OCI-LY7 (cell line): ENCODE data around the gene BMPER. TPM values are rescaled to one million over a fixed set of nuclear protein-coding genes. Genes with fewer than 3 reads are reported as not detected.

Experiments used
- BruUV-seq: library from RNA; stranded (reverse); fragments of 400-500 nt; replicated peaks from 2 replicates; lab custom pipeline; 2021; lab: Mats Ljungman, UMichigan
- CTCF ChIA-PET: fragments of 300-600 bp; sonication (Branson Sonifier 250); formaldehyde crosslinking; loops from one replicate; lab custom pipeline; 2022; ENCODE audit warnings: antibody characterized with exemption; ENCODE audit not compliant: unreplicated experiment; lab: Charles Lee
- POLR2A ChIA-PET: fragments of 300-600 bp; sonication (Branson Sonifier 250); formaldehyde crosslinking; loops from one replicate; lab custom pipeline; 2022; ENCODE audit warnings: antibody characterized with exemption; lab: Charles Lee
- DNase-seq: peaks from one replicate; pipeline ENCODE4 v3.0.0-alpha.2; 2015; ENCODE audit warnings: low spot score
- H2AFZ ChIP-seq: fragments of 200-600 bp; sonication (generic), shearing (Covaris generic); 2 replicates; pipeline ENCODE4 v1.6.1; 2014; ENCODE audit warnings: mild to moderate bottlenecking, antibody characterized with exemption, low read length, moderate library complexity
- H3K27ac ChIP-seq: fragments of 200-600 bp; sonication (generic); 2 replicates; pipeline ENCODE4 v1.5.1; 2014; ENCODE audit warnings: mixed run types, low read depth, mild to moderate bottlenecking, moderate library complexity, low read length, inconsistent platforms; ENCODE audit not compliant: poor library complexity, severe bottlenecking
- H3K36me3 ChIP-seq: fragments of 200-600 bp; sonication (generic); 2 replicates; pipeline ENCODE4 v1.6.1; 2014; ENCODE audit warnings: mild to moderate bottlenecking, antibody characterized with exemption, low read length, moderate library complexity, mixed read lengths; ENCODE audit not compliant: insufficient read depth
- H3K4me1 ChIP-seq: fragments of 200-600 bp; sonication (generic); 2 replicates; pipeline ENCODE4 v1.5.1; 2014; ENCODE audit warnings: mild to moderate bottlenecking, low read length; ENCODE audit not compliant: insufficient read depth, poor library complexity, severe bottlenecking
- H3K4me2 ChIP-seq: fragments of 200-600 bp; sonication (generic); 2 replicates; pipeline ENCODE4 v1.6.1; 2014; ENCODE audit warnings: mild to moderate bottlenecking, low read length
- H3K4me3 ChIP-seq: fragments of 200-600 bp; sonication (generic); 2 replicates; pipeline ENCODE4 v1.5.1; 2014; ENCODE audit warnings: mild to moderate bottlenecking, low read depth, low read length; ENCODE audit not compliant: poor library complexity, severe bottlenecking
- H3K79me2 ChIP-seq: fragments of 200-600 bp; sonication (generic); 2 replicates; pipeline ENCODE4 v1.6.1; 2016; ENCODE audit warnings: low read depth, mild to moderate bottlenecking, low read length, moderate library complexity, mixed read lengths; ENCODE audit not compliant: insufficient read depth
- H3K9me2 ChIP-seq: fragments of 200-600 bp; sonication (generic); 2 replicates; pipeline ENCODE4 v1.6.1; 2016; ENCODE audit warnings: mild to moderate bottlenecking, low read length, mixed read lengths; ENCODE audit not compliant: insufficient read depth
- H3K9me3 ChIP-seq: fragments of 200-600 bp; sonication (generic); 2 replicates; pipeline ENCODE4 v1.6.1; 2014; ENCODE audit warnings: mild to moderate bottlenecking, mixed run types, low read length, mixed read lengths
- H4K20me1 ChIP-seq: fragments of 200-600 bp; sonication (generic); 2 replicates; pipeline ENCODE4 v1.6.1; 2014; ENCODE audit warnings: mild to moderate bottlenecking, antibody characterized with exemption, low read length, moderate library complexity, mixed read lengths; ENCODE audit not compliant: insufficient read depth
- EZH2phosphoT487 ChIP-seq: fragments of 200-600 bp; sonication (generic); IDR thresholded peaks from 2 replicates; pipeline ENCODE4 v1.6.1; 2018; ENCODE audit warnings: low read depth, borderline replicate concordance, mild to moderate bottlenecking, mixed run types, antibody characterized with exemption, low read length, moderate library complexity, mixed read lengths
- intact Hi-C: fragments of 100-400 bp; cut with micrococcal nuclease; formaldehyde crosslinking; loops from one replicate; pipeline ENCODE4 v1.10.0; 2022; ENCODE audit not compliant: unreplicated experiment
- total RNA-seq, 2 experiments: library from RNA; depleted of rRNA in 1 of 2; stranded (reverse); fragments of >200 nt in 1 of 2; shearing (Covaris generic) in 1 of 2; gene quantifications; 2 replicates each; pipeline ENCODE4 v1.2.3, GENCODE V29; 2014 to 2022
- TF ChIP-seq, protein P1 (sequence below): fragments of 200-600 bp; sonication (generic); conservative IDR thresholded peaks from 2 replicates; pipeline ENCODE4 v1.5.1; 2014; ENCODE audit warnings: mild to moderate bottlenecking, antibody characterized with exemption, low read length, moderate library complexity, mixed read lengths

Gene BMPER
- total RNA-seq, 2 experiments from 2014 or later, result not detected

DNA sequence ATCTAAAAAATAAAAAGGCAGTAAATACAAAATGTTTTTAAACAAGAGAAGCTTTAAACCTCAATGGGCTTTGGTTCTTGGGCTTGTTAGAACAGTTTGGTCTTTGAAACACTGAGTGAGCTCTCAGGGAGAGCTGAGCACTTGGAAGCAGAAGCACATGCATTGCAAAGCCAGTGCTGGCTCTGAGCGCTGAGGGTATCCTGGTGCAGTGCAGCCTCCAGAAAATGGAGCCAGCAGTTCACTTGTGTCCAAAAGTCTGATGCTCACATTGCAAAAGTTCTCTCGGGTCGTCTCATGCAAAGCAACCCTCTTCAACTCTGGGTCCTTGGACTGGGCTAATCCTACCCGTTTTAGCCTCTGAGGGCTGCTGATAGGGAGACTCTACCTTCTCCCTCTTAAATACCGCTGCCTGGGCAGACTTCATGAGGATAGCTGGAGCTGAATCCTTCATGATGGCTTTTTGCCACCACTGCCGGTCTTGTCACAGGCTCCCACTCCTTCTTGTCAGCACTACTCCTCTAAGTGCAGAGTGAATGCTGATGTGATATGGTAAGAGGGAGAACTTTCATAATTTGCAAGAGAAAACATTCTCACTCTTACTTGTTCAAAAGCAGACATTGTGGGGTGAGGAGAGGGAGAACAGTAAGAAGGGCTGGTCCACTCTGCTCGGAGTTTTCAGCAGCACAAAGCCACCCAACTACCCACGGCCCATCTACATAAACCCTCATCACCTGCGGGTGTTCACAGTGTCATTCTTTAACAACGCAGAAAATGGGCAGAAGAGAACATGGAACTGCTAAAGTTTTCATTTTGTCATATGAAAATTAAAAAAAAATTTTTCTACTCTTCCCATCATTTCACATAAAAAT is 42.2 kb upstream of the BMPER start:
- H3K9me3 ChIP-seq, result no peaks in the 10 kb centered on the region
- no peak overlapping the region for H3K4me3 ChIP-seq
- H3K79me2 ChIP-seq, result no peaks in the 10 kb centered on the region
- H3K27ac ChIP-seq, result no peak overlapping the region
- POLR2A ChIA-PET, result no interaction called here
- H3K4me1 ChIP-seq, result no peaks in the 10 kb centered on the region
- no peaks in the 10 kb centered on the region for H3K9me2 ChIP-seq
- intact Hi-C loops, result no loop called here
- CTCF ChIA-PET, result no interaction called here
- no peak for TF ChIP-seq EZH2phosphoT487
- TF ChIP-seq, protein P1, sequence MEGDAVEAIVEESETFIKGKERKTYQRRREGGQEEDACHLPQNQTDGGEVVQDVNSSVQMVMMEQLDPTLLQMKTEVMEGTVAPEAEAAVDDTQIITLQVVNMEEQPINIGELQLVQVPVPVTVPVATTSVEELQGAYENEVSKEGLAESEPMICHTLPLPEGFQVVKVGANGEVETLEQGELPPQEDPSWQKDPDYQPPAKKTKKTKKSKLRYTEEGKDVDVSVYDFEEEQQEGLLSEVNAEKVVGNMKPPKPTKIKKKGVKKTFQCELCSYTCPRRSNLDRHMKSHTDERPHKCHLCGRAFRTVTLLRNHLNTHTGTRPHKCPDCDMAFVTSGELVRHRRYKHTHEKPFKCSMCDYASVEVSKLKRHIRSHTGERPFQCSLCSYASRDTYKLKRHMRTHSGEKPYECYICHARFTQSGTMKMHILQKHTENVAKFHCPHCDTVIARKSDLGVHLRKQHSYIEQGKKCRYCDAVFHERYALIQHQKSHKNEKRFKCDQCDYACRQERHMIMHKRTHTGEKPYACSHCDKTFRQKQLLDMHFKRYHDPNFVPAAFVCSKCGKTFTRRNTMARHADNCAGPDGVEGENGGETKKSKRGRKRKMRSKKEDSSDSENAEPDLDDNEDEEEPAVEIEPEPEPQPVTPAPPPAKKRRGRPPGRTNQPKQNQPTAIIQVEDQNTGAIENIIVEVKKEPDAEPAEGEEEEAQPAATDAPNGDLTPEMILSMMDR, result no peak
- DNase-seq, result no peak
- no TSS peak for BruUV-seq
- no peaks in the 10 kb centered on the region for H4K20me1 ChIP-seq
- H3K4me2 ChIP-seq, result no peak overlapping the region
- H3K36me3 ChIP-seq, result no peaks in the 10 kb centered on the region
- no peak overlapping the region for H2AFZ ChIP-seq

DNA sequence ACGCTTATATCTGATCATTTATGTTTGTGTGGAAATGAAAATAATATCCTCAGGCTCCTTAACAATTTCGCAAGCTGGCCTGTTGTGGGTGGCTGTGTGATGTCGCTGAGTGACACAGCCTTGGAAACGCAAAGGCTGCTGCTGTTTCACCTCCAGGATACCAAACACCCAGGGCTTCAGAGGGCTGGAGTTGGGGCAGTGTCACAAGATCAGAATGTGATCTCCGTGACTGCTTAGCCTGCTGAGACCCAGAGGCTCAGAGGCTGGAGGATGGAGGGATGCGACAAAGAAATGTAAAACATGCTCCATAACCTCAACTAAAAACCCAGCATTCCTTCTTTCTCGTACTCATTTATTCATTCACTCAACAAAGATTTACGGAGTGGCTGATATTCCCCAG is 37.2 kb upstream of the BMPER start:
- Histone ChIP-seq H4K20me1 (no peaks in the 10 kb centered on the region), H3K36me3 (no peaks in the 10 kb centered on the region), H3K9me3 (no peaks in the 10 kb centered on the region), H3K4me2 (no peak overlapping the region), H3K79me2 (no peaks in the 10 kb centered on the region), H3K4me3 (no peak overlapping the region), H2AFZ (no peak overlapping the region), H3K4me1 (no peaks in the 10 kb centered on the region), H3K27ac (no peak overlapping the region), H3K9me2 (no peaks in the 10 kb centered on the region)
- CTCF ChIA-PET, result no interaction called here
- intact Hi-C loops, result no loop called here
- no TSS peak for BruUV-seq
- DNase-seq, result no peak
- POLR2A ChIA-PET, result no interaction called here
- TF ChIP-seq, protein P1, result no peak
- no peak for TF ChIP-seq EZH2phosphoT487

DNA sequence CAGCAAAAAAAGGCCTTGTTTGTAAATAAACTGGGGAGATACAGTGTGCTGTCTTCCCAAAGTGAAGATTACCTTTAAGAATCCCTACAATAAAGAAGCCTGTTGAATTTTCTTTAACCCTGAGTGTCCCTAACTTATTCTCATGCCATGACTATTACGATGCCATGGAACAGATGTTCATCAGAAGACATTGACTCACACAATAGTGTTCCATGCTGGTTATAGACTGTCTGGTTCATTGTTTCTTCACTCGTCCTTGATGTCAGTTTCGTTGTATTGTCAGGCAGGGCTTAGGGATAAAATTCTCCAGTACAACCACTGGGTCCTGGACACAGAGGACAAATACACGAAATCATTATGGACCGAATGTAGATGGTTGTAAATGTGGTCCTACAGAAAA is 36.2 kb upstream of the BMPER start:
- H3K4me3 ChIP-seq, result no peak overlapping the region
- no peaks in the 10 kb centered on the region for H3K9me2 ChIP-seq
- H3K4me2 ChIP-seq, result no peak overlapping the region
- intact Hi-C loops, result no loop called here
- H3K9me3 ChIP-seq, result no peaks in the 10 kb centered on the region
- TF ChIP-seq EZH2phosphoT487, result no peak
- H3K36me3 ChIP-seq, result no peaks in the 10 kb centered on the region
- no peaks in the 10 kb centered on the region for H4K20me1 ChIP-seq
- no peaks in the 10 kb centered on the region for H3K79me2 ChIP-seq
- CTCF ChIA-PET, result no interaction called here
- no TSS peak for BruUV-seq
- no peaks in the 10 kb centered on the region for H3K4me1 ChIP-seq
- no peak for DNase-seq
- POLR2A ChIA-PET, result no interaction called here
- H3K27ac ChIP-seq, result no peak overlapping the region
- H2AFZ ChIP-seq, result no peak overlapping the region
